C1 segment of cervical spinal cord (tissue), 14 donors: ENCODE measurements around the gene TNF.

Experiments
- DNase-seq, 14 donors: peaks; one replicate each; lab custom pipeline; 2025; lab: John Stamatoyannopoulos, UW

TNF gene

DNA sequence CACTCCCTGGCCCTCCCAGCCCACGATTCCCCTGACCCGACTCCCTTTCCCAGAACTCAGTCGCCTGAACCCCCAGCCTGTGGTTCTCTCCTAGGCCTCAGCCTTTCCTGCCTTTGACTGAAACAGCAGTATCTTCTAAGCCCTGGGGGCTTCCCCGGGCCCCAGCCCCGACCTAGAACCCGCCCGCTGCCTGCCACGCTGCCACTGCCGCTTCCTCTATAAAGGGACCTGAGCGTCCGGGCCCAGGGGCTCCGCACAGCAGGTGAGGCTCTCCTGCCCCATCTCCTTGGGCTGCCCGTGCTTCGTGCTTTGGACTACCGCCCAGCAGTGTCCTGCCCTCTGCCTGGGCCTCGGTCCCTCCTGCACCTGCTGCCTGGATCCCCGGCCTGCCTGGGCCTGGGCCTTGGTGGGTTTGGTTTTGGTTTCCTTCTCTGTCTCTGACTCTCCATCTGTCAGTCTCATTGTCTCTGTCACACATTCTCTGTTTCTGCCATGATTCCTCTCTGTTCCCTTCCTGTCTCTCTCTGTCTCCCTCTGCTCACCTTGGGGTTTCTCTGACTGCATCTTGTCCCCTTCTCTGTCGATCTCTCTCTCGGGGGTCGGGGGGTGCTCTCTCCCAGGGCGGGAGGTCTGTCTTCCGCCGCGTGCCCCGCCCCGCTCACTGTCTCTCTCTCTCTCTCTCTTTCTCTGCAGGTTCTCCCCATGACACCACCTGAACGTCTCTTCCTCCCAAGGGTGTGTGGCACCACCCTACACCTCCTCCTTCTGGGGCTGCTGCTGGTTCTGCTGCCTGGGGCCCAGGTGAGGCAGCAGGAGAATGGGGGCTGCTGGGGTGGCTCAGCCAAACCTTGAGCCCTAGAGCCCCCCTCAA, 3.1 kb upstream of the TNF start, which contains the start of gene LTA:
Gene LTA (plus strand): TSS at position 249 of the 871 bp plus-strand sequence. CDS start 454 bp downstream, at position 703.
- no peak for DNase-seq

DNA sequence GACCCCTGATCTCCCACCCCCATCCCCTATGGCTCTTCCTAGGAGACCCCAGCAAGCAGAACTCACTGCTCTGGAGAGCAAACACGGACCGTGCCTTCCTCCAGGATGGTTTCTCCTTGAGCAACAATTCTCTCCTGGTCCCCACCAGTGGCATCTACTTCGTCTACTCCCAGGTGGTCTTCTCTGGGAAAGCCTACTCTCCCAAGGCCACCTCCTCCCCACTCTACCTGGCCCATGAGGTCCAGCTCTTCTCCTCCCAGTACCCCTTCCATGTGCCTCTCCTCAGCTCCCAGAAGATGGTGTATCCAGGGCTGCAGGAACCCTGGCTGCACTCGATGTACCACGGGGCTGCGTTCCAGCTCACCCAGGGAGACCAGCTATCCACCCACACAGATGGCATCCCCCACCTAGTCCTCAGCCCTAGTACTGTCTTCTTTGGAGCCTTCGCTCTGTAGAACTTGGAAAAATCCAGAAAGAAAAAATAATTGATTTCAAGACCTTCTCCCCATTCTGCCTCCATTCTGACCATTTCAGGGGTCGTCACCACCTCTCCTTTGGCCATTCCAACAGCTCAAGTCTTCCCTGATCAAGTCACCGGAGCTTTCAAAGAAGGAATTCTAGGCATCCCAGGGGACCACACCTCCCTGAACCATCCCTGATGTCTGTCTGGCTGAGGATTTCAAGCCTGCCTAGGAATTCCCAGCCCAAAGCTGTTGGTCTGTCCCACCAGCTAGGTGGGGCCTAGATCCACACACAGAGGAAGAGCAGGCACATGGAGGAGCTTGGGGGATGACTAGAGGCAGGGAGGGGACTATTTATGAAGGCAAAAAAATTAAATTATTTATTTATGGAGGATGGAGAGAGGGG, 1.9 kb upstream of the TNF start:
- no peak for DNase-seq

DNA sequence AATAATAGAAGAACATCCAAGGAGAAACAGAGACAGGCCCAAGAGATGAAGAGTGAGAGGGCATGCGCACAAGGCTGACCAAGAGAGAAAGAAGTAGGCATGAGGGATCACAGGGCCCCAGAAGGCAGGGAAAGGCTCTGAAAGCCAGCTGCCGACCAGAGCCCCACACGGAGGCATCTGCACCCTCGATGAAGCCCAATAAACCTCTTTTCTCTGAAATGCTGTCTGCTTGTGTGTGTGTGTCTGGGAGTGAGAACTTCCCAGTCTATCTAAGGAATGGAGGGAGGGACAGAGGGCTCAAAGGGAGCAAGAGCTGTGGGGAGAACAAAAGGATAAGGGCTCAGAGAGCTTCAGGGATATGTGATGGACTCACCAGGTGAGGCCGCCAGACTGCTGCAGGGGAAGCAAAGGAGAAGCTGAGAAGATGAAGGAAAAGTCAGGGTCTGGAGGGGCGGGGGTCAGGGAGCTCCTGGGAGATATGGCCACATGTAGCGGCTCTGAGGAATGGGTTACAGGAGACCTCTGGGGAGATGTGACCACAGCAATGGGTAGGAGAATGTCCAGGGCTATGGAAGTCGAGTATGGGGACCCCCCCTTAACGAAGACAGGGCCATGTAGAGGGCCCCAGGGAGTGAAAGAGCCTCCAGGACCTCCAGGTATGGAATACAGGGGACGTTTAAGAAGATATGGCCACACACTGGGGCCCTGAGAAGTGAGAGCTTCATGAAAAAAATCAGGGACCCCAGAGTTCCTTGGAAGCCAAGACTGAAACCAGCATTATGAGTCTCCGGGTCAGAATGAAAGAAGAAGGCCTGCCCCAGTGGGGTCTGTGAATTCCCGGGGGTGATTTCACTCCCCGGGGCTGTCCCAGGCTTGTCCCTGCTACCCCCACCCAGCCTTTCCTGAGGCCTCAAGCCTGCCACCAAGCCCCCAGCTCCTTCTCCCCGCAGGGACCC, 981 bp upstream of the TNF start:
- no peak for DNase-seq

- DNase-seq, result no peak
These were observed 754 bp downstream of the TNF start for GRCh38 chr6:31575952-31576685.

GRCh38 chr6:31576897-31577578, 1.7 kb downstream of the TNF start:
- no peak for DNase-seq

GRCh38 chr6:31577579-31577966, 2.2 kb downstream of the TNF start:
- no peak for DNase-seq

- no peak for DNase-seq
These were observed 3.1 kb downstream of the TNF start for GRCh38 chr6:31578184-31579118.

GRCh38 chr6:31579119-31579505, 3.7 kb downstream of the TNF start:
- DNase-seq, result no peak

DNA sequence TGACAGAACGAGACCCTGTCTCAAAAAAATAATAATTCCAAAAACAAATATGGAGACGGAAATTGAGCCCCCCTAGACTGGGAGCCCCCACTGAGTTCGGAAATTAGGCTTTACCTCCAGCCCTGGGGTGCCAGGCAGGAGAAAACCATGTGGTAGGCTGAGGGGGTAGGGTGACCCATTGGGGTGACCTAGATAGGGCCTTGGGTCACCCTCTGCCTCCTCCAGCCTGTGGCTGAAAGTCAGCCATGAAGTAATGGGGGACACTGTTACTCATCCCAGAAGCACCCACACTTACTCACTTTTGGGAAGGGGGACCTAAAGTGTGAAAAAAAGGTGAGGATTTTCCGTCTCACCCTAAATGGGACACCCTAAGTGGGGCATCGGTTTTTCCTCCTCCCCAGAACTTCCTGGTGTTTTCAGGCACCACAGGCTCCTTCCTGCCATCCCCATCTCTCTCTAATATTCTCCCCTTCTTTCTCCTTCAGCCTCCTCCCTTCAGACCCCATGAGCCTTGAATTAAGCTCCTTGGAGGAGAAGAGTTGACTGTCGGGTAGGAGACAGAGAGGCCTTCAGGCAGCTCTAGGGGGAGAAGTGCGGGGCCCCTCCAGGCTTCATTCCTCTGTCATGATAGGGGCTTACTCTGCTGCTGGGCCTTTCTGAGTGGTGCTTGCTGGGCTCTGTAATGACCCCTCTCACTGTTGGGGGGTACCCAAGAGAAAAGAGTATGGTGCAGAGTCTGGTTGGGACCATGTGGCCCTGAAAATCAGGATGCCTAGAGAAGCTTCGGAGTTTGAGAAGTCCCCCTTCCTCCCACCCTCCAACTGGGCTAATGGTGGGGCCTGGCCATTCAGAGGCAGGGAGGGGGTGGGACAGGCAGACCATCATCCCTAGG, 4.4 kb downstream of the TNF start:
- DNase-seq, result no peak

- DNase-seq, result no peak
These were observed 5.0 kb downstream of the TNF start for GRCh38 chr6:31580438-31580740.

DNA sequence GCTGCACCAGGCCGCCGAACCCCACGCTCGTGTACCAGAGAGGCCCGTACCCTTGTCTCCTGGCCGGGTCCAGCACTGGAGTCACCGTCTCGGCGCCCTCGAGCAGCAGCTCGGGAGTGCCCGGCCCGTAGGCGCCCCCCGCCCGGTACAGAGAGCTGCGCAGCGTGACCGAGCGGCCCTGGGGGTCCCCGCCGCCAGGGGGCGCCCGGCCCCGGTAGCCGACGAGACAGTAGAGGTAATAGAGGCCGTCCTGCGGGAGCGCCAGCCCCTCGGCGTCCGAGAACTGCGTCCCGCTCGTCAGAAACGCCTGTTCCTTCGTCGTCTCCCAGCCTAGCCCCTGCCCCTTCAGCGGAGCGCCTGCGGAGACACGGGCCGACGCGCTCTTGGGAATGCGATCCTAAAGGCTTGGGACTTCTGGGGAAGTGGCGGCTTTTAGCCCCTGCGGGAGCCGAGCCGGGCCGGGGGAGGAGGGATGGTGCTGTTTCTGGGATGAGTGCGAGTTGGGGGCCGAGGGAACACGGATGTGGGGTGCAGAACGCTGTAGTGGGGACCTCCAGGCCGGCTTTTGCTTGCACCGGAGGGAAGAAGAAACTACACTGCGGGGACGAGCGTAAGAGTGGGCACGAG, 5.6 kb downstream of the TNF start:
- peak in 13 of 14 donors; percentile 20 to 85 (median 65) for DNase-seq

DNA sequence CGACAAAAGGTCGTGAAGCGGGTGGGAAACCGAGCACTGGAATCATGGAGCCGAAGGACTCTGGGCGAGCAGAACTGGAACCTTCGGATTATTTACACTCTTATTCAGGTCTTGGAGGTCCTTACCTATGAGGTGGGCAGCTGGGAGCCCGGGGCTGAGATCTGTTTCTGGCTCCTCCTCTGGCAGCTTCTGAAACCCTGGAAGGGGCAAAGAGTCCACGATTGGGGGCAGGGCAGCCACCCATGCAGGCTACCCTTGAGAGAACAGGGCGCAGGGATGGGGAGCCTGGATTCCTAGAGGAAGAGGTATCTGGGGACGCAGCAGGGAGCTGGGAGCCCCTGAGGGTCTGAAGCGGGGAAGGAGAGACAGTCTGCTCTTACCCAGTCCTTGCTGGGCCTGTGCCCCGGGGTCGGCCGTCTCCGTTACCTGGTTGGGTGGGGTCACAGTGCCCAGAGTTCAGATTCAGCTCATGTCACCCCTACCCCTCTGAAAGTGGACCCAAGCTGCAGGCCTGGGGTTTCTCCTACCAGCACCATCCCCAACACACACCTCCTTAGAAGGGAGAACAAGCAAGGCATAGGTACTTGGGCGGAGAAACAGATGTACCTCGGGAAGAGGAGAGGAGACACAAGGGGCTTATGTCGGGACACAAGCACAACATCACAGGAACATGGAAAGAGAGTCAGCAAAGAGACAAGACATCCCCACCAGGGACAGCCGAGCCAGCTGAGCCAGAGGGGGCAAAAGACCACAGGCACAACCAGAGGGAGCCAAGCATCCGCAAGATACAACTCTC, 6.3 kb downstream of the TNF start:
- peak in 3 of 14 donors; percentile 46 to 55 (median 47) for DNase-seq

DNA sequence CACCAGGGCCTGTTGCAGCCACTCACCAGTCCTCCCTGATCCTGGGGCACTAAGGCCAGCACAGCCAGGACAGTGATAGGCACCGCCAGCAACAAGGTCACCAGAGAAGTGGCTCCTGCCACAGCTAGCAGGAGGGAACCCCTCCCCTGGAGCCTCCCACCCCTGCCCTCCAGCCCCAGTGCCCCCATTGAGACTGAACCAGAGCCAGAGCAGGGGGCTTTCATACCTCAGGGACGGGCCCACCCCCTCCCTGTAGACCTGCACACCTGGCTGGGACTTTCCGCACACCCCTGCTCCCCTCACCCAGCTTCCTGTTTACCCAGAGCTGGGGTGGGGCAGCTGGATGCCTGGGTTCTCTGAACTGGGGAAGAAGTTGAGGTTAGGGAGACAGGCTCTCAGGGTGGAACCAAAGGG, 6.9 kb downstream of the TNF start, which contains the start of gene LTB:
Gene LTB (minus strand): TSS at position 195 of the 414 bp plus-strand sequence. CDS start 7 bp downstream, at position 188.
- no peak for DNase-seq

DNA sequence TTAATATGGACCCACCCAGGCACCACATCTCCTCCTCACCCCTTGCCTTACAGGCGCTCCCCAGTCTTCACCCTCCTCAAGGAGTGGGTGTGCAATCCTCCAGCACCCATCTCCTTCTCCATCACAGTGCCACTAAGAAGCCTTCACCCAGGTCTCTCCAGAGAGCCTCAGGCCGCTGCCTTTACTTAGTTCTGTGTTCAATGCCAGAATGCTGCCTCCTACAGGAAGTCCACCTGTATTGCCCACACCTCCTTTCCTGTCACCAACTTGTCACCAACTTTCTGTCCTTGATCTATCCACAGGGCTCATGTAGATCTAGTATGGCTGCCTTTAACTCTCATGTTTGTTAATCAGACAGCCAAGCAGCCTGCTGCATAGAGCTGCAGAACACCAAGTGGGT, 10.1 kb downstream of the TNF start:
- DNase-seq, result no peak

- peak in 5 of 14 donors; percentile 9 to 42 (median 28) for DNase-seq
These were observed 10.6 kb downstream of the TNF start, which contains the start of gene LST1 for GRCh38 chr6:31586008-31586407. Gene LST1 (plus strand): TSS chr6:31586277. CDS start chr6:31587300, 1,023 bp downstream.

- DNase-seq, result peak in 7 of 14 donors; percentile 15 to 62 (median 40)
These were observed 11.4 kb downstream of the TNF start for GRCh38 chr6:31586599-31587281.
